ENCODE results near the gene LDLRAD3. TPM values are rescaled to one million over a fixed set of nuclear protein-coding genes. Genes with fewer than 3 reads are reported as not detected.

LDLRAD3 gene
- total RNA-seq, 1 experiment from 2014 or later, result 19.0 TPM

- no peak for DNase-seq (ENCODE audit: low read depth, low spot score)
- H3K27me3 ChIP-seq (ENCODE audit: insufficient read depth, low read length), result no peaks in the 10 kb centered on the region
- no peaks in the 10 kb centered on the region for H3K36me3 ChIP-seq (ENCODE audit: control insufficient read depth in 1 of 2, insufficient read depth in 2 of 2, low read length in 2 of 2)
- H3K9me2 ChIP-seq (ENCODE audit: insufficient read depth), result no peaks in the 10 kb centered on the region
- TF ChIP-seq SRF (IDR thresholded peaks at IDR 0.05; ENCODE audit: low read depth) (no peak), ZBTB33 (IDR thresholded peaks at IDR 0.05; ENCODE audit: extremely low read depth, insufficient replicate concordance, low read length) (no peak), CBX3 (IDR thresholded peaks at IDR 0.05; ENCODE audit: low read depth) (no peak), EZH2phosphoT487 (IDR thresholded peaks at IDR 0.05; ENCODE audit: borderline replicate concordance) (no peak), TCF7L2 (IDR thresholded peaks at IDR 0.05; ENCODE audit: borderline replicate concordance, extremely low read depth, insufficient read depth, insufficient read length) (no peak), ATF3 (IDR thresholded peaks at IDR 0.05) (no peak), EZH2 (IDR thresholded peaks at IDR 0.05) (no peak), ZNF274 (IDR thresholded peaks at IDR 0.05; ENCODE audit: low read depth, low read length) (no peak), YY1 (IDR thresholded peaks at IDR 0.05; ENCODE audit: extremely low read depth, insufficient replicate concordance, low read depth, low read length) (no peak), CTCF (IDR thresholded peaks at IDR 0.05 in 2 of 3, conservative IDR thresholded peaks at IDR 0.05 in 1 of 3; ENCODE audit: borderline replicate concordance in 1 of 3, insufficient read depth in 1 of 3, low read depth in 2 of 3, low read length in 2 of 3) (no peak), SP1 (IDR thresholded peaks at IDR 0.05; ENCODE audit: low read depth) (no peak), FOSL1 (IDR thresholded peaks at IDR 0.05; ENCODE audit: low read depth) (no peak), POLR2A (IDR thresholded peaks at IDR 0.05; ENCODE audit: borderline replicate concordance, extremely low read depth, insufficient read depth, insufficient read length) (no peak)
- intact Hi-C loops (cut with micrococcal nuclease), result no loop called here
- no peak overlapping the region for H3K4me3 ChIP-seq (replicated peaks in 1 of 2; ENCODE audit: low read depth in 1 of 2, low read length in 2 of 2)
- CTCF ChIA-PET, result no interaction called here
- no peak overlapping the region for H3K27ac ChIP-seq (ENCODE audit: low read depth, low read length)
- H3K9ac ChIP-seq (ENCODE audit: low read length), result no peak overlapping the region
- POLR2A ChIA-PET, result no interaction called here
- no peak for ATAC-seq
- no TSS peak for BruUV-seq (replicated peaks)
- no peaks in the 10 kb centered on the region for H4K20me1 ChIP-seq (ENCODE audit: insufficient read depth)
- RAD21 ChIA-PET (ENCODE audit: low non-redundant PET in 1 of 2, low total read pairs in 2 of 2, uncharacterized antibody in 2 of 2, unreplicated experiment in 2 of 2), result no interaction called here
- H3K4me1 ChIP-seq (ENCODE audit: control insufficient read depth in 1 of 2, insufficient read depth in 2 of 2, low read length in 2 of 2), result peaks cover 0 to 8% of the 10 kb centered on the region in 2 experiments; a peak in 1 of 4 replicates
- H3K9me3 ChIP-seq (ENCODE audit: control insufficient read depth in 1 of 2, insufficient read depth in 1 of 2, low read depth in 1 of 2, low read length in 2 of 2), result no peaks in the 10 kb centered on the region
- no peak overlapping the region for H3K4me2 ChIP-seq (ENCODE audit: low read length)
- H2AFZ ChIP-seq (ENCODE audit: low read depth, low read length, poor library complexity, severe bottlenecking), result no peak overlapping the region
- H3K79me2 ChIP-seq (ENCODE audit: insufficient read depth, low read length), result peaks cover 28% of the 10 kb centered on the region; the same call in 1 of the 2 replicates
Measured at GRCh38 chr11:36015799-36016198, 71.9 kb downstream of the LDLRAD3 start.
